HG03095 (cell line): ENCODE results near the gene RPP14.
A peak's percentile ranks its signal among the peaks of the same experiment; 100 is the strongest.
"Not testable (repeated sequence)": the region's sequence is repeated elsewhere in the genome, so short reads cannot be mapped to it uniquely, and the experiment has no call there.

Source experiments
- ATAC-seq: cut with Tn5 transposase; IDR thresholded peaks from one replicate; pipeline ENCODE4 v1.9.1; 2021; ENCODE audit warnings: moderate library complexity; ENCODE audit not compliant: unreplicated experiment

RPP14 gene

DNA sequence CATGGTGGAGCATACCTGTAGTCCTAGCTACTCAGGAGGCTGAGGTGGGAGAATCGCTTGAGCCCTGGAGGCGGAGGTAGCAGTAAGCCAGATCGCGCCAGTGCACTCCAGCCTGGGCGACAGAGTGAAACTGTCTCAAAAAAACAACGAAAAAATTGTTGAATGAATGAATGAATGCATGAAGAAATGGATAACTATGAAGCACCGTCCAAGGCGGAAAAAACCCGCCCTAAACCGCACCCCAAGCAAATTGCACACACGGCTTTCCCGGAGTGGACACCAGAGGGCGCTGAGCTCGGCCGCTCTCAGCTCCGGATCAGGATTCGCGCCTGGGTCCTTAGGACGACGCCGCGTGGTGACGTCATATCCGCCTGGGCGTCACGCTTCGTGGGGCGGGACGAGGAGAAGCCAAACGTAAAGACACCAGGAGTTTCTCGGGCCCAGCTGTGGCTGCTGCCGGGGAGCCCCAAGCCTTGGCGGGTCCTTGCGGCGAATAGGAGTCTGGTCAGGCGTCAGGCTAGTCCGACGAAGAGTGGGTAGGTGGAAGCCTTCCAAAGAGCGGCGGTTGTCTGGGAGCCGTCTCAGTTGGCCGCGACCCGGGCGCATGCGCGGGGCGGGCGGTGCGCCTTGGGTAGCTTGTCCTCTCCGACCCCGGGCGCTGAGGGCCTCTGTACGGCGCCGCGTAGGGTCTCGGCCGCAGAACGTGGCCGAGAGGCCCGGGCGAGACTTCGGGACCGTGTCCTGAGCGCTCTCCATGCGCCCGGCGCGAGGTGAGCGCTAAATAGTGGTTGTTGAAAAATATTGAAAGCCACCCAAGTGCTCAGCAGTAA lies at the start of gene RPP14, which contains the start of gene HTD2:
RPP14 (plus strand) TSS at position 364 of the 830 bp plus-strand sequence. CDS start 4,085 bp downstream, outside the sequence.
HTD2 (plus strand) TSS at position 639 of the 830 bp plus-strand sequence. CDS start 11,094 bp downstream, outside the sequence.
- peak; percentile 86 for ATAC-seq

DNA sequence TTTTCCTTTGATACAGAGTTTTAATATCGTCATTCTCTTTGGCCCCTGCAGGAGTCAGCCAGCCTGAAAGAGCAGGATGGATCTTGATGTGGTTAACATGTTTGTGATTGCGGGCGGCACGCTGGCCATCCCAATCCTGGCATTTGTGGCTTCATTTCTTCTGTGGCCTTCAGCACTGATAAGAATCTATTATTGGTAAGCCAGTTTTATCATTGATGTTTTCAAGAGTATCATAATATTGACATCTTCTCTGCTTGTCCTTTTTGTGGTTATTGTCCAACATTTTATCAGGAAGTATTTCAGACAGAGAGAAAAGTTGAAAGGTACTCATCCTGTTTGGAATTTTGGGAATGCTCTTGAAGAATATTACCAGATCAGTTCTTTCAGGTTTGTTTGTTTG lies 49.5 kb upstream of the RPP14 start:
- ATAC-seq = no peak

- ATAC-seq = no peak
Observed at GRCh38 chr3:58258392-58259055, 47.5 kb upstream of the RPP14 start.

- ATAC-seq = no peak
Observed at GRCh38 chr3:58260261-58260731, 45.7 kb upstream of the RPP14 start.

DNA sequence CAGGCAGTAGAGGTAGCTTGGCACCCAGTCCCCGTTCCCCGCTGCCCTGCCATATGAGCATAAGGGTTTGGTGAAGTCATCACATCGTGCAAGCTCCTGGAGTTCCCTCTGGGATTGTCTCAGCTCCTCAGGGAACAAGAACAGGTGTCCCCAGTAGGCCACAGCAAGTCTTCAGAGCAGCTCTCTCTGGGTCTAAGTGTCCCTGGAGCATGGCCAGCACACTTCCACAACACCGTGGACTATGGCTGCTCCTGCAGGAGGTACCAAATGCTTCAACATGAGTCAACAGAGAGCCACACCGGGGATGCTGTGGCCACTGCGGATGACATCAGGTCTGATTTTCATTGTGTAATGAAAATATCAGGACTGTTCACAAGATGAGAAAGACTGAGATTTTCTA lies 45.3 kb upstream of the RPP14 start:
- ATAC-seq = no peak

- peak; percentile 86 for ATAC-seq
Observed at GRCh38 chr3:58261954-58262666, 43.9 kb upstream of the RPP14 start.

GRCh38 chr3:58266577-58266976 lies 39.5 kb upstream of the RPP14 start:
- ATAC-seq = no peak

DNA sequence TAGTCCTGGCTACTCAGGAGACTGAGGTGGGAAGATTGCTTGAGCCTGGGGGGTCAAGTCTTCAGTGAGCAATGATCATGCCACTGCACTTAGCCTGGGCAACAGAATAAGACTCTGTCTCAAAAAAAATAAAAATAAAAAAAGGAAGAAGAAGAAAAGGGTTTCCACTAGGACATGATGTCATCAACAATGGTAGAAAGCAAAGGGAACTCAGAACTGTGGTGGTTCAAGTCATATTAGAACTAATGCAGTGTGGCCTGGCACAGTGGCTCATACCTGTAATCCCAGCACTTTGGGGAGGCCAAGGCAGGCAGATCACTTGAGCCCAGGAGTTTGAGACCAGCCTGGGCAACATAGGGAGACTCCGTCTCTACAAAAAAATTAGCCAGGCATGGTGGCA lies 38.5 kb upstream of the RPP14 start:
- ATAC-seq = not testable (repeated sequence)

DNA sequence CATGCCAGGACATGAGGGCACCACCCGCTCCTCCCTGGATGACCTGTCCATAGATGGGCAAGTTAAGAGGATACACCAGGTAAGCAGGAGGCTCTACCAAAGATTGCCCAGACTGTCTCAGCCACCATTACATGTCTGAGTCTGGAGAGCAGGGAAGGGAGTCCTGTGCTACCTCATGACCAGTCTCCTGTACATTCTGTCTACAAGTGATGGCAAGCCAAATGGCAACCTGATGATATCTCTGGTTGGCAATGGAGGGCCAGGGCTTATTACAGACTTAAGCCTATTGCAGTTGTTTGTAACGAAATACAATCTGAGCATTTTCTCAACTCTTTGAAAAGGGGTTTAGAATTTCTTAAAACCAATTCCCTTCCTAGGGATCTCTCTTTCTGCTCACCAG lies 36.7 kb upstream of the RPP14 start:
- ATAC-seq = no peak

- no peak for ATAC-seq
Observed at GRCh38 chr3:58270485-58270884, 35.6 kb upstream of the RPP14 start.

GRCh38 chr3:58271901-58272501 lies 34.0 kb upstream of the RPP14 start:
- ATAC-seq = no peak

- ATAC-seq = no peak
Observed at GRCh38 chr3:58272891-58273290, 33.2 kb upstream of the RPP14 start.

GRCh38 chr3:58273362-58273761 lies 32.7 kb upstream of the RPP14 start:
- ATAC-seq = not testable (repeated sequence)

DNA sequence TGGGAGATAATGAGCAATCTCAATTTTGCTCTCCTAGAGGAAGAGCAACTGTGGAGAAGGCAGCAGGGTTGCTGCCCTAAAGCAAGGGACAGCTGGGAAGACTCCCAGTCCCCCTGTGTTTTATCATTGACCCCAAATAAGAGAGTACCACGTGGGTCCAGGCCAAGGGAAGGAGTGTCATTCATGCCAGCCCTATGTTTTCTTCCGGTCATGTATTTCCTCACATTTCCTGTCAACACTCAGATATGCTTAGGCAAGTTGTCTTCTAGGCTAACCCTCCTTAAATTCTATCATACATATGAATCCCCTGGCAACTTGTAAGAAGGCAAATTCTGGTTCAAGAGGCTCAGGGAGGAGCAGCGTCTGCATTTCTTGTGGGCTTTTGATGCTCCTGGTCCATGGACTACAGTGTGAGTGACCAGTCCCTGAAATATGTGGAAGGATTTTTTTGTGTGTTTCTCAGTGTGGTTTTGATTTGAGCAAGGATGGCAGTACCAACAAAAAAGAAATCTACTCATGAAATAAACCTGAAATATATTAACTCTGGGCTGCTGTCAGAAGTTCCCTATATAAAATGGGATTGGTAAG lies 31.9 kb upstream of the RPP14 start:
- no peak for ATAC-seq

DNA sequence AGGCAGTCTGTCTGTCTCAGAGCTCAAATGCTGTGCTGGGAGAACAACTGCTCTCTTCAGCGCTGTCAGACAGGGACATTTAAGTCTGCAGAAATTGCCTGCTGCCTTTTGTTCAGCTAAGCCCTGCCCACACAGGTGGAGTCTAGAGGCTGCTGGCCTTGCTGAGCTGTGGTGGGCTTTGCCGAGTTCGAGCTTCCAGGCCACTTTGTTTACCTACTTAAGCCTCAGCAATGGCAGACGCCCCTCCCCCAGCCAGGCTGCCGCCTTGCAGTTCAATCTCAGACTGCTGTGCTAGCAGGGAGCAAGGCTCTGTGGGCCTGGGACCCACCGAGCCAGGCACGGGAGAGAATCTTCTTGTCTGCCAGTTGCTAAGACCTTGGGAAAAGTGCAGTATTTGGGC lies 25.0 kb upstream of the RPP14 start:
- ATAC-seq = no peak

GRCh38 chr3:58285334-58285733 lies 20.7 kb upstream of the RPP14 start:
- no peak for ATAC-seq

DNA sequence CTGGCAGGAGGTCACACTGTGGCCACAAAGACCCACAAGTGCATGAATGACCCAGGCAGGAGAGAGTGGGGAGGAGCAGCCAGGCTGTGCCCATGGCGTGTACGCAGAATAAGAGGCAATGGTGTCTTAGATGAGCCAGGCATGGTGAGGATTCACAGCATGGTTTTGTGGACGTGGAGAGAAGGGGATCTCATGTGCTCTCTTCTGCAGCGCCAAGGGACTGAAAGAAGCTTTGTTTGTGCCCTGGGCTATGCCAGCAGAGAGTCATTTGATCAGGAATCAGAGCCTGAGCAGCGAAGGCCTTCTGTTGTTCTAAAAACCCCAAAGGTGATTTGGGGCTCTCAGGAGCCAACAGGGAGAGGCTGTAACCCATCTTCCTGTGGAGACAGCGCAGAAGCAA lies 18.7 kb upstream of the RPP14 start:
- no peak for ATAC-seq

DNA sequence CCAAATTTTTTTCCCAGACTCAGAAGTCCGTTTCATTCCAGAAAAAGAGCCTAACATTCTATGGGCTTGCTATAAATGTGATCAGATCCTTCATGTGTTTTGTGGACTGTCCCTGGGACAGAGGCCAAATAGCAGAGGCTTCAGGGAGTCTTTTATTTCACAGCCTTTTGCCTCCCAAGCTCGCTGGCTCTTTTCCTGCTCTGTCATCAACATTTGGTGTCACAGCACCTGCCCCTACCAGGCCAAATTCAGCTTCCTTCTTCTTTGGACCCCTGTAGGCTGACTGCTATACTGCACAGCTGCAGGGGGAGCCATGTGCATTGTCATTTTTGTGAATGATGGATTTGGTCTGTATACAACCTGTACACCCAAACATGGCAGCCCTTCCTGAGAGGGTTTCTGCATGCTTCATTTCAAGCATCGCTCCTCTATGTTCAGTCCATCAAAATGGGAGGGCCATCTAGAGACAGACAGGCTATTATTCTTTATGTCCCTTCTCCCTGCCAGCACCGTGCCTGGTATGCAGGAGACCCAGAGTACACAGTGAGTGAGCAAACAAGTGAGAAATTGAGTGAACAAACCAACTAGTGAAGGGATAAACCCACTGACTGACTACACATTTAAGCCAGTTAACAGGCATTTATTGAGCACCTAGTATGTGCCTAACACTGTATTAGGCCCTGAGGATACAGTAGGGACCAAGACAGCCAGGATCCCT lies 17.9 kb upstream of the RPP14 start:
- no peak for ATAC-seq

GRCh38 chr3:58288964-58289613 lies 17.0 kb upstream of the RPP14 start:
- ATAC-seq = not testable (repeated sequence)
